NCI-H345 (cell line): Measurements from ENCODE around the gene PARP9.
"Not testable (repeated sequence)": the region's sequence is repeated elsewhere in the genome, so short reads cannot be mapped to it uniquely, and the experiment has no call there.

ENCODE experiments used
- DNase-seq: peaks from one replicate; lab custom pipeline; 2025; lab: John Stamatoyannopoulos, UW

PARP9 gene

GRCh38 chr3:122520861-122521260, 43.2 kb downstream of the PARP9 start:
- no peak for DNase-seq

- no peak for DNase-seq
Measured at GRCh38 chr3:122519693-122520092, 44.4 kb downstream of the PARP9 start.

- no peak for DNase-seq
Measured at GRCh38 chr3:122516846-122517360, 47.2 kb downstream of the PARP9 start.

- no peak for DNase-seq
Measured at GRCh38 chr3:122515870-122516269, 48.2 kb downstream of the PARP9 start.

GRCh38 chr3:122515020-122515468, 49.1 kb downstream of the PARP9 start:
- DNase-seq: no peak

- peak; percentile 81 for DNase-seq
Measured at GRCh38 chr3:122514123-122515019, 49.7 kb downstream of the PARP9 start, which contains the start of gene KPNA1. TSS of gene KPNA1 (minus strand) at chr3:122514939. CDS start at chr3:122496565, 18,374 bp downstream.

- no peak for DNase-seq
Measured at GRCh38 chr3:122513386-122514122, 50.5 kb downstream of the PARP9 start.

- no peak for DNase-seq
Measured at GRCh38 chr3:122512284-122512683, 51.8 kb downstream of the PARP9 start.

- no peak for DNase-seq
Measured at GRCh38 chr3:122510878-122511535, 53.1 kb downstream of the PARP9 start.

- DNase-seq: not testable (repeated sequence)
Measured at GRCh38 chr3:122508944-122509343, 55.2 kb downstream of the PARP9 start.

GRCh38 chr3:122508135-122508914, 55.8 kb downstream of the PARP9 start:
- no peak for DNase-seq

- no peak for DNase-seq
Measured at GRCh38 chr3:122506450-122506849, 57.6 kb downstream of the PARP9 start.

- DNase-seq: no peak
Measured at GRCh38 chr3:122505676-122506075, 58.4 kb downstream of the PARP9 start.

- DNase-seq: no peak
Measured at GRCh38 chr3:122502941-122503340, 61.2 kb downstream of the PARP9 start.

GRCh38 chr3:122502139-122502538, 62.0 kb downstream of the PARP9 start:
- DNase-seq: no peak

- DNase-seq: not testable (repeated sequence)
Measured at GRCh38 chr3:122500964-122501363, 63.1 kb downstream of the PARP9 start.

- no peak for DNase-seq
Measured at GRCh38 chr3:122498152-122498551, 65.9 kb downstream of the PARP9 start.

- DNase-seq: no peak
Measured at GRCh38 chr3:122497425-122497824, 66.7 kb downstream of the PARP9 start.

- DNase-seq: no peak
Measured at GRCh38 chr3:122496508-122496907, 67.6 kb downstream of the PARP9 start.

GRCh38 chr3:122493296-122493695, 70.8 kb downstream of the PARP9 start:
- DNase-seq: no peak

GRCh38 chr3:122488262-122488973, 75.7 kb downstream of the PARP9 start:
- no peak for DNase-seq
